GM18858 (cell line): ENCODE measurements around the gene MRPL1.
A peak's percentile ranks its signal among the peaks of the same experiment; 100 is the strongest.
"Not testable (repeated sequence)": the region's sequence is repeated elsewhere in the genome, so short reads cannot be mapped to it uniquely, and the experiment has no call there.

Experiments
- ATAC-seq: cut with Tn5 transposase; IDR thresholded peaks from one replicate; pipeline ENCODE4 v1.9.1; 2021; ENCODE audit not compliant: unreplicated experiment

MRPL1 gene

DNA sequence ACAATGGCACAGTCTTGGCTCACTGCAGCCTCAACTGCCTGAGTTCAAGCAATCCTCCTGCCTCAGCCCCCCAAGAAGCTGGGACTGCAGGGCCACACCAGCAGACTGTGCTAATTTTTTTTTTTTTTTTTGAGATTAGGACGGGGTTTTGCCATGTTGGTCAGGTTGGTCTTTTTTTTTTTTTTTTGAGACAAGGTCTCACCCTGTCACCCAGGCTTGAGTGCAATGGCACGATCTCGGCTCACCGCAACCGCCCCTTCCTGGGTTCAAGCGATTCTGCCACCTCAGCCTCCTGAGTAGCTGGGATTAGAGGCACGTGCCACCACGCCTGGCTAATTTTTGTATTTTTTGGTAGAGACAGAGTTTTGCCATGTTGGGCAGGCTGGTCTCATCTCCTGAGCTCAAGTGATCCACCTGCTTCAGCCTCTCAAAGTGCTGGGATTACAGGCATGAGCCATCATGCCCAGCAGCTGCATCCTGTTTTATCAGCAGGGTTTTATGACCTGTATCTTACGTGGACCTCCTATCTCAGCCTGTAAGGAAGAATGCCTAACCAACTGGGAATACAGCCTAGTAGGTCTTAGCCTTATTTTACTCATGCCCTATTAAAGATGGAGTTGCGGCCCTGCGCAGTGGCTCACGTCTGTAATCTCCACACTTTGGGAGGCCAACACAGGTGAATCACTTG, 13.2 kb upstream of the MRPL1 start:
- ATAC-seq, result no peak

GRCh38 chr4:77852892-77853495, 9.6 kb upstream of the MRPL1 start:
- peak; percentile 85 for ATAC-seq

DNA sequence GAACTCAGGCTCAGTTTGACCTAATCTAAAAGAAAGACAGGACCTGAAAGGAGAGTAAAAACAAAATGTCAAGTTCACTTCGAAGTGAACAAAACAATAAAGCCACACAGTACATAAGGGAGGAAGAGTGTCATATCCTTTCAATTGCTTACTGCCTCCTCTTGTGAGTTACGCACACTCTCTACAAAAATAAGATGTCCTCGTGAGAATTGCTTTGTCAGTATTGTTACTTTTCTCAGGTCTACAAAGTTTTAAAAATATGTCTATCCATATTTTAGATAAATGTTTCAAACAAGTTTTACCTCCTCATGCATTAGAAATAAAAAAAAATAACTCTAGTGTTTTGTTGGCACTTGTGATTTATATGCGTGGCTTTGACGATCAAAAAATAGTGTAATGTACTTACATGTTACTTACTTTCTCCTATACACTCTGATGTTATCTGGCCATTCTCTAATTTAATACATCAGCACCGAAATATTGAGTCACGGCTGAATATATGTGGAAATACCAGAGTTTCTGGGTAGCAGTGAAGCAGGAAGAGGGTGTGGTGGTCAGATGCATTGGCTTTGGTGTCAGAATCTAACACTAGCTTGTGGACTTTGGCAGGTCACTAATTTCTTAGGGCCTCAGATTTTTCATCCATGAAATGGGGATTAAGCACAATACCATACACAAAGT, 8.1 kb upstream of the MRPL1 start:
- no peak for ATAC-seq

- no peak for ATAC-seq
Measured at GRCh38 chr4:77856152-77856551, 6.5 kb upstream of the MRPL1 start.

- no peak for ATAC-seq
Measured at GRCh38 chr4:77859256-77859655, 3.4 kb upstream of the MRPL1 start.

- ATAC-seq, result no peak
Measured at GRCh38 chr4:77861495-77861894, 1.1 kb upstream of the MRPL1 start.

GRCh38 chr4:77863341-77863740, 711 bp downstream of the MRPL1 start:
- ATAC-seq, result not testable (repeated sequence)

DNA sequence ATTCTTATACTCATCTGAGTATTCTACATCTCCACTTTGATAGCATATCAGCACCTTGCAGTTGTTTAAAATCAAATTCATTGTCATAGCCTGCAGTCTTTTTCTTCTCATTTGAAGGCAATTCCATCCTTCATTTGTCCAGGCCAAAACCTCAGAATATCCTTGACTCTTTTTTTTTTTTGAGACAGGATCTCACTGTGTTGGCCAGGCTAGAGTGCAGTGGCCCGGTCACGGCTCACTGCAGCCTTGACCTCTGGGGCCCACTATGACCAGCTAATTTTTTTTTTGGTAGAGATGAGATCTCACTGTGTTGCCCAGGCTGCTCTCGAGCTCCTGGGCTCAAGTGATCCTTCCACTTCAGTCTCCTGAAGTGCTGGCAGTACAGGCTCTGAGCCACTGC, 2.6 kb downstream of the MRPL1 start:
- no peak for ATAC-seq

GRCh38 chr4:77872723-77873445, 10.3 kb downstream of the MRPL1 start:
- ATAC-seq, result no peak

- ATAC-seq, result no peak
Measured at GRCh38 chr4:77877167-77877566, 14.5 kb downstream of the MRPL1 start.

DNA sequence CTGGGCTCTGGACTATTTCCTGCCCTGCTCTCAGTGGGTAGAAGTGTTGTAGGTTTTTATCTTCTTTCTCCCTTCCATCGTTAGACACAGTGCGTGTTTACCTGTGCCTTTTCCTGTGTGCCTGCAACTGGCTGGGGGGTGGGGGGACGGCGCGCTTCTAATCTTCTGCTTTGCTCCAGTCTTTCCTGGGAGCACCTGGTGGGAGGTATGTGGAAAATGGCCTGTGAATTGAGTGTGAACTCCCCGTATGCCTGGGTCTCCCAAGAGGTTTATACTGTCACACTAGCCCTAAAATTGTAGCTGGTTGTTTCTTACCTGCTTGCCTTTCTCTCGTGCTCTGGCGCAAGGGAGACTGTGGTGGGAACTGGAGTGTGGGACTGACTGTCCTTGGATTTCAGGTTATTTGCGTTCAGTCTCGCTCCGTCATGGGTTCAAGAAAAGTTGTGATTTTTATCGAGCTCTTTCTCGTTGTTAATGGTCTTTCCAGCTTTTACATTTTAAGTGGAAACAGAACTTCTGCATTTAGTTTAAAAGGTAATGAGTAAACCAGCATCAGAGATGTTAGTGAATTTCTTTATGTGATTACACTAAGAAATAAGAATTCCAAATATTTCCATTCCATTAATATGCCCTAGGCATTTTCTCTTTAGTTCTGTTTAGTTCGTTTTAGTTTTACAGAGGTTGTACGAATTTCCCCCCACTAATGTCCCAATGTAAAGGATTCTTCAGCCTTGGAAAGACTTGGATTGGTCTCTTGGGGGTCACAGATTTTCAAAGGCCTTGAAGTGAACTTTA, 15.3 kb downstream of the MRPL1 start:
- no peak for ATAC-seq

DNA sequence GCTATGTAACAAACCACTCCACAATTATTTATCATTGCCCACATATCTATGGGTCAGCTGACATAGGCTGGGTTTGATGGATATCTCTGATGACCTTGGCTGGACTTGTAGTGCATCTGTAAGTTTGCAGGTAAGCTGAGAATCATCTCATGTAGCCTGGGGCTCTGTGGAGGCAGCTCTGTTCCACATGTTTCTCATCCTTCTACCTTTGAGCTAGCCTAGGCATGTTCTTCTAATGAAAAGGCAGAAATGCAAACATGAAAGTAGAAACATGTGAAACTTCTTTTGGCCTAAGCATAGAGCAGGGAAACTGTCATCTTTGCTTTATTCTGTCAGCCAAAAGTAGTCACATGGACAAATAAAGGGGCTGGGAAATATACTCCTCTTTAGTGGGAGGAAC, 18.2 kb downstream of the MRPL1 start:
- peak; percentile 38 for ATAC-seq

GRCh38 chr4:77881460-77882295, 19.0 kb downstream of the MRPL1 start:
- ATAC-seq, result no peak

GRCh38 chr4:77893451-77893850, 30.8 kb downstream of the MRPL1 start:
- peak; percentile 79 for ATAC-seq

GRCh38 chr4:77899607-77900006, 37.0 kb downstream of the MRPL1 start:
- ATAC-seq, result no peak

- ATAC-seq, result no peak
Measured at GRCh38 chr4:77903186-77903585, 40.6 kb downstream of the MRPL1 start.

DNA sequence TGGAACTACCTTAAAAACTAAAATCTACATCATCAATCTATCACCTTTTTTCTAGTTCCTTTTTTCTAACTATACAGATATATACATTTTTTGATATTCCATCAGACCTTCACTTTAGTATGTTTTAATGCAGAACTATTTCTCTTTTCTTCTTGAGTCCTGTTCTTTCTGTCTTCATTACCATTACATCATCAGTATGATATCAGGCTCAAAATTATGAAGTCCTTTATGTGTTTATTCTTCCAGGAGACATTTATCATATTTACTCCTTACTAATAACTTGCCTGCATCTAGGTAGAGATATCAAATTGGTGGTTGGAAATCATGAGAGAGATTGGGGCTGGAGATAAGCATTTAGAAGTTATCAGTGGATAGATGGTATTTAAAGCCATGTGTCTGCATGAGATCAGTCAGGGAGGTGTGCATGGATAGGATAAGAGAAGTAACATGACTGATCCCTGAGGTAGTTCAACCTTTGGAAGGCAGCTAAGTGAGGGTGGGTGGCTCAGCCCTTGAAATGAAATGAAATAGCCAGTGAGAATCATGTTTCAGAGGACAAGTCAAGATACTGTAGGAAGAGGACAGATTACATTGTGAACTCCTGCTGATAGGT, 43.1 kb downstream of the MRPL1 start:
- ATAC-seq, result no peak

DNA sequence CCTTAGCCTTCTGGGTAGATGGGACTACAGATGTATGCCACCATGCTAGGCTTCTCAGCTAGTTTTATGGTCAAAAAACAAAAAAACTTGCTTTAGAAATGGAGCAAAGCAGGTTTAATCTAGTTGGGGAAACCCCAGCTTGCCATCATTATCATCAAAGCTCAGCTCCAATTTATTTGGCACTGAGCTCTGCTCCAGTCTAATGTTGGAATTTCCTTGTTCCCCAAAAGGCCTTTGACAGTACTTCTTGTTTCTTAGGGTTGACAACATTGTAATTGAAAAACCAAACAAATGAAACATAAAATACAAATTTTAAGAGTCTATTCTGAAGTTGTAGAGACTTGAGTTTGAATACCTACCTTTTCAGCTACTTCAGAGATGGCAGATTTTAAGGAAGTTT, 48.0 kb downstream of the MRPL1 start:
- ATAC-seq, result no peak

DNA sequence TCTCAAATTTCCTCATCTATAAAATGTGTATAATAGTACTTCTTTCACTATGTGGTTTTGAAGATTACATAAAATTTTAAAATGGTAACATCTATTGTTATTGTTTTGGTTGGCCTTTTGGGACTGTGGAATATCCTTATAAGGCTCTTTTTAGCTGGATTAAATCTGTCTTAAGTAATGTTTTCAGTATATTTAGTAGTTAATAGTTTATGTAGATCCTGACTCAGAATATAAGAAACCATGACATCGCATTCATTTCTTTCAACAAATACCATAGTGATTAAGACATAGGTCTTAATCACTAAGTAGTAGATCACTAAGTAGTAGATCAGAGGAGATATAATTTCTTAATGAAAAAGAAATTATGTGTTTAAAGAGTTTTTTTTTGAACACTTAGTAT, 48.5 kb downstream of the MRPL1 start:
- ATAC-seq, result no peak
